OCI-LY3 (cell line): ENCODE results near the gene RAF1.
"Not testable (repeated sequence)": the region's sequence is repeated elsewhere in the genome, so short reads cannot be mapped to it uniquely, and the experiment has no call there.

Experiments
- H2AFZ ChIP-seq: fragments of 200-600, 300-600 bp; shearing (Covaris generic); 2 replicates; pipeline ENCODE4 v1.6.0; 2014; ENCODE audit warnings: antibody characterized with exemption, low read depth, low read length
- H3K27ac ChIP-seq: fragments of 200-600, 300-600 bp; sonication (generic); 2 replicates; pipeline ENCODE4 v1.5.1; 2014; ENCODE audit warnings: mild to moderate bottlenecking, low read length, moderate library complexity, mixed read lengths
- H3K27me3 ChIP-seq: fragments of 200-600, 300-600 bp; sonication (generic); 2 replicates; pipeline ENCODE4 v1.6.1; 2014; ENCODE audit warnings: low read depth, low read length, mixed read lengths
- H3K36me3 ChIP-seq: fragments of 200-600, 300-600 bp; sonication (generic); replicated peaks from 2 replicates; pipeline ENCODE3; 2014; ENCODE audit warnings: low read depth, low read length, mixed read lengths
- H3K4me1 ChIP-seq: fragments of 300-600, 200-600 bp; sonication (generic); 2 replicates; pipeline ENCODE4 v1.6.1; 2014; ENCODE audit warnings: low read length, mixed read lengths
- H3K4me2 ChIP-seq: fragments of 200-600, 300-600 bp; sonication (generic); 2 replicates; pipeline ENCODE4 v1.6.1; 2014; ENCODE audit warnings: low read length, mixed read lengths
- H3K4me3 ChIP-seq: fragments of 300-600, 200-600 bp; sonication (generic); 2 replicates; pipeline ENCODE4 v1.5.1; 2014; ENCODE audit warnings: antibody characterized with exemption, mild to moderate bottlenecking, low read length, moderate library complexity
- H3K79me2 ChIP-seq: fragments of 300-600, 200-600 bp; shearing (Covaris generic); 2 replicates; pipeline ENCODE4 v1.6.1; 2014; ENCODE audit warnings: mild to moderate bottlenecking, low read length, mixed read lengths
- H3K9ac ChIP-seq: fragments of 300-600, 200-600 bp; shearing (Covaris generic); 2 replicates; pipeline ENCODE4 v1.6.0; 2014; ENCODE audit warnings: mild to moderate bottlenecking, low read length, moderate library complexity
- H3K9me3 ChIP-seq: fragments of 200-600, 300-600 bp; shearing (Covaris generic); 2 replicates; pipeline ENCODE4 v1.6.1; 2014; ENCODE audit warnings: low read length, mixed read lengths; ENCODE audit not compliant: insufficient read depth
- H4K20me1 ChIP-seq: fragments of 200-600, 300-600 bp; sonication (generic); 2 replicates; pipeline ENCODE4 v1.6.1; 2016; ENCODE audit warnings: low read length, mixed read lengths; ENCODE audit not compliant: insufficient read depth
- CTCF ChIP-seq: fragments of 200-600, 300-600 bp; sonication (generic); IDR thresholded peaks from 2 replicates; pipeline ENCODE4 v1.5.1; 2014; ENCODE audit warnings: antibody characterized with exemption, low read length, low read depth
- EZH2phosphoT487 ChIP-seq: fragments of 200-600 bp; shearing (Covaris generic); IDR thresholded peaks from 2 replicates; pipeline ENCODE4 v1.6.1; 2018; ENCODE audit warnings: antibody characterized with exemption, mixed run types, low read depth

The RAF1 gene

GRCh38 chr3:12544652-12545472 is 119.1 kb downstream of the RAF1 start:
- H2AFZ ChIP-seq, result no peak overlapping the region
- H3K4me3 ChIP-seq, result no peak overlapping the region
- no peaks in the 10 kb centered on the region for H3K79me2 ChIP-seq

DNA sequence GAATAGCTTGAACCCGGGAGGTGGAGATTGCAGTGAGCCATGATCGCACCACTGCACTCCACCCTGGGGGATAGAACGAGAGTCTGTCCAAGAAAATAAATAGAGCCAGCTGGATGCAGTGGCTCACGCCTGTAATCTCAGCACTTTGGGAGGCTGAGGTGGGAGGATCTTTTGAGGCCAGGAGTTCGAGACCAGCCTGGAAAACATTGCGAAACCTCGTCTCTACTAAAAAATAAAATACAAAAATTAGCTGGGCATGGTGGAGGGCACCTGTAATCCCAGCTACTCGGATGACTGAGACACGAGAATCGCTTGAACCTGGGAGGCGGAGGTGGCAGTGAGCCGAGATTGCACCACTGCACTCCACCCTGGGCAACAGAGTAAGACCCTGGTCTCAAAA is 120.4 kb downstream of the RAF1 start:
- not testable (repeated sequence) for H3K4me1 ChIP-seq, H3K4me2 ChIP-seq, H3K27me3 ChIP-seq, H3K79me2 ChIP-seq, H2AFZ ChIP-seq, H3K9ac ChIP-seq, H3K27ac ChIP-seq, H3K4me3 ChIP-seq, H4K20me1 ChIP-seq, H3K9me3 ChIP-seq
- peaks cover 16% of the 10 kb centered on the region for H3K36me3 ChIP-seq

More at GRCh38 chr3:12544652-12545472, 119.1 kb downstream of the RAF1 start:
- no peak overlapping the region for H3K4me2 ChIP-seq
- peaks cover 16% of the 10 kb centered on the region for H3K36me3 ChIP-seq
- H3K9ac ChIP-seq, result no peak overlapping the region
- no peak for TF ChIP-seq CTCF
- TF ChIP-seq EZH2phosphoT487, result no peak
- H3K27me3 ChIP-seq, result no peaks in the 10 kb centered on the region
- H3K9me3 ChIP-seq, result no peaks in the 10 kb centered on the region
- H4K20me1 ChIP-seq, result no peaks in the 10 kb centered on the region
- H3K4me1 ChIP-seq, result no peaks in the 10 kb centered on the region
- H3K27ac ChIP-seq, result no peak overlapping the region

- peaks cover 16% of the 10 kb centered on the region for H3K36me3 ChIP-seq
- no peaks in the 10 kb centered on the region for H3K79me2 ChIP-seq
- H3K9ac ChIP-seq, result no peak overlapping the region
- no peak overlapping the region for H3K27ac ChIP-seq
- H2AFZ ChIP-seq, result no peak overlapping the region
- no peaks in the 10 kb centered on the region for H3K27me3 ChIP-seq
- H3K4me1 ChIP-seq, result no peaks in the 10 kb centered on the region
- no peak overlapping the region for H3K4me2 ChIP-seq
- no peaks in the 10 kb centered on the region for H4K20me1 ChIP-seq
- no peaks in the 10 kb centered on the region for H3K9me3 ChIP-seq
- TF ChIP-seq EZH2phosphoT487, result no peak
- 0 out of 2 replicates have a peak, but pooled peaks have one; percentile 22 for TF ChIP-seq CTCF
- no peak overlapping the region for H3K4me3 ChIP-seq
Measured at GRCh38 chr3:12541625-12542024, 122.3 kb downstream of the RAF1 start.

DNA sequence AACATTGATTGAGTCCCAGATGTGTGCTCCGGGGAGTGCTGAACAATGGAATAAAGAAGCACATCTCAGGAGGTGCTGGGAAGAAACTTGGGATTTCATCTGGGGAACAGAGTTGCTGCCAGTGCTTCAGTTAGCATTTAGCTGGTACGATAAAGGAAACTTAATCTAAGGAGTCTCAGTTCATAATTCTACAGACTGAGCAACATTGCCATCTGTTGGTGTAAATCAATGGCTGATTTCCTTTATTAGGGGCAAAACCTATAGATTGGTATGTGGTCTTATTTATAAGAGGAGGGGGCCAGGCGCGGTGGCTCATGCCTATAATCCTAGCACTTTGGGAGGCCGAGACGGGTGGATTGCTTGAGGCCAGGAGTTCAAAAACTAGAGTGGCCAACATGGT is 127.5 kb downstream of the RAF1 start:
- Histone ChIP-seq H3K27ac (no peak overlapping the region), H3K9ac (no peak overlapping the region), H3K4me3 (no peak overlapping the region), H3K4me2 (no peak overlapping the region), H3K4me1 (no peaks in the 10 kb centered on the region), H3K9me3 (no peaks in the 10 kb centered on the region), H4K20me1 (no peaks in the 10 kb centered on the region), H2AFZ (no peak overlapping the region), H3K36me3 (peaks cover 34% of the 10 kb centered on the region), H3K27me3 (no peaks in the 10 kb centered on the region), H3K79me2 (no peaks in the 10 kb centered on the region)
- TF ChIP-seq CTCF (no peak), EZH2phosphoT487 (no peak)
